ENCODE results near the gene PRDM5. TPM values are rescaled to one million over a fixed set of nuclear protein-coding genes. Genes with fewer than 3 reads are reported as not detected.

The PRDM5 gene
- total RNA-seq, 1 experiment from 2014 or later, result 5.1 TPM

GRCh38 chr4:120874792-120875774 lies 47.4 kb downstream of the PRDM5 start (continued):
- no peak for TF ChIP-seq CTCF (IDR thresholded peaks at IDR 0.05 in 2 of 3, conservative IDR thresholded peaks at IDR 0.05 in 1 of 3; ENCODE audit: borderline replicate concordance in 1 of 3, insufficient read depth in 1 of 3, low read depth in 2 of 3, low read length in 2 of 3)
- TF ChIP-seq POLR2AphosphoS5 (IDR thresholded peaks at IDR 0.05; ENCODE audit: low read depth, low read length), result no peak
- TF ChIP-seq SRF (IDR thresholded peaks at IDR 0.05; ENCODE audit: low read depth), result no peak
- TF ChIP-seq ELF1 (IDR thresholded peaks at IDR 0.05; ENCODE audit: borderline replicate concordance, low read depth), result no peak

- ChIA-PET CTCF (no interaction called here), POLR2A (no interaction called here), RAD21 (ENCODE audit: low non-redundant PET in 1 of 2, low total read pairs in 2 of 2, uncharacterized antibody in 2 of 2, unreplicated experiment in 2 of 2) (no interaction called here)
- Histone ChIP-seq H3K9me2 (ENCODE audit: insufficient read depth) (no peaks in the 10 kb centered on the region), H3K4me3 (replicated peaks in 1 of 2; ENCODE audit: low read depth in 1 of 2, low read length in 2 of 2) (no peak overlapping the region), H3K4me1 (ENCODE audit: control insufficient read depth in 1 of 2, insufficient read depth in 2 of 2, low read length in 2 of 2) (no peaks in the 10 kb centered on the region), H4K20me1 (ENCODE audit: insufficient read depth) (no peaks in the 10 kb centered on the region), H3K4me2 (ENCODE audit: low read length) (no peak overlapping the region), H3K36me3 (ENCODE audit: control insufficient read depth in 1 of 2, insufficient read depth in 2 of 2, low read length in 2 of 2) (no peaks in the 10 kb centered on the region), H2AFZ (ENCODE audit: low read depth, low read length, poor library complexity, severe bottlenecking) (no peak overlapping the region), H3K27ac (ENCODE audit: low read depth, low read length) (no peak overlapping the region), H3K9me3 (ENCODE audit: control insufficient read depth in 1 of 2, insufficient read depth in 1 of 2, low read depth in 1 of 2, low read length in 2 of 2) (no peaks in the 10 kb centered on the region), H3K79me2 (ENCODE audit: insufficient read depth, low read length) (no peaks in the 10 kb centered on the region), H3K27me3 (ENCODE audit: insufficient read depth, low read length) (no peaks in the 10 kb centered on the region), H3K9ac (ENCODE audit: low read length) (no peak overlapping the region)
- ATAC-seq (no peak), DNase-seq (ENCODE audit: low read depth, low spot score) (no peak)
- intact Hi-C loops (cut with micrococcal nuclease), result no loop called here
- TF ChIP-seq EGR1 (IDR thresholded peaks at IDR 0.05; ENCODE audit: low read depth) (no peak), SRF (IDR thresholded peaks at IDR 0.05; ENCODE audit: low read depth) (no peak), CTCF (IDR thresholded peaks at IDR 0.05 in 2 of 3, conservative IDR thresholded peaks at IDR 0.05 in 1 of 3; ENCODE audit: borderline replicate concordance in 1 of 3, insufficient read depth in 1 of 3, low read depth in 2 of 3, low read length in 2 of 3) (peak in 1 of 3 experiments; percentile 33; a peak in 2 of 6 replicates), RAD21 (IDR thresholded peaks at IDR 0.05; ENCODE audit: low read depth) (0 out of 2 replicates have a peak, but pooled peaks have one; percentile 5)
- BruUV-seq (replicated peaks), result no TSS peak
Measured at GRCh38 chr4:120873554-120873953, 49.0 kb downstream of the PRDM5 start.
